Measurements from ENCODE around the gene ZNF500. TPM values are rescaled to one million over a fixed set of nuclear protein-coding genes. Genes with fewer than 3 reads are reported as not detected.

The ZNF500 gene
- total RNA-seq, 2 donors from 2014 or later, result 12.4 to 13.7 TPM

Other genes with a start within 250 kb of the ZNF500 start
- gene CDIP1, start 228.4 kb downstream of the ZNF500 start, total RNA-seq, result 10 to 100 TPM; 17.1 to 26.8 TPM
- gene C16orf96, start 210.8 kb downstream of the ZNF500 start, total RNA-seq, result under 1 TPM in 1 of 2 donors, not detected in 1; 0.11 TPM
- gene UBALD1, start 152.3 kb downstream of the ZNF500 start, total RNA-seq, result 10 to 100 TPM; 17.1 to 19.6 TPM
- gene MGRN1, start 142.3 kb downstream of the ZNF500 start, total RNA-seq, result 10 to 100 TPM; 71.9 to 84.6 TPM
- 10 to 100 TPM; 43.0 to 43.8 TPM for gene NUDT16L1, start 73.6 kb downstream of the ZNF500 start, total RNA-seq
- gene ANKS3, start 32.9 kb downstream of the ZNF500 start, total RNA-seq, result 10 to 100 TPM; 13.5 to 21.2 TPM
- under 1 TPM; 0.49 to 0.67 TPM for gene DNAAF8, start 32.6 kb downstream of the ZNF500 start, total RNA-seq
- under 1 TPM in 1 of 2 donors, not detected in 1; 0.75 TPM for gene SEPTIN12, start 21.2 kb upstream of the ZNF500 start, total RNA-seq
- 100 to 1,000 TPM; 448 to 580 TPM for gene SMIM22, start 28.2 kb upstream of the ZNF500 start, total RNA-seq
- gene ROGDI, start 35.5 kb upstream of the ZNF500 start, total RNA-seq, result 10 to 100 TPM; 21.2 to 26.1 TPM
- gene GLYR1, start 80.1 kb upstream of the ZNF500 start, total RNA-seq, result 100 to 1,000 TPM; 106 to 114 TPM
- gene UBN1, start 80.3 kb upstream of the ZNF500 start, total RNA-seq, result 10 to 100 TPM; 34.8 to 43.5 TPM
- 10 to 100 TPM; 14.7 to 15.6 TPM for gene PPL, start 170.0 kb upstream of the ZNF500 start, total RNA-seq
- 1 to 10 TPM; 1.4 to 1.8 TPM for gene SEC14L5, start 191.2 kb upstream of the ZNF500 start, total RNA-seq

Measured in left colon (tissue), 2 donors.